ENCODE measurements around the gene BACH2.

DNA sequence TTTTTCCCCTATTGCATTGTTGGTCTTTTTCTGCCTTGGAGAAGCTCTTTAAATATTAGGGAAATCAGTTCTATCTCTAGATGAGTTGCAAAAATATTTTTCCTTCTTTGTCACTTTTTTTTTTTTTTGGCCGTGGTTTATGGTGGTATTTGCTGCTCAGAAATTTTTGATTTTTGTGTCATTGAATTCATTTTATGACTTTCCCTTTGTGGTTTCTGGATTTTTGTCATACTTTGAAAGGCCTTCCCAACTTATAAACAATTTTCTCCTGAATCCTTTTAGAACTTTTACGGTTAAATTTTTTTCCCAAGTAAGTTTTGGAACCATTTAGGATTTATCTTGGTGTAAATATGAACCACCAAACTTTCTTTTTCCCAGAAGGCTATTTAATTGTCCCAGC lies 256.7 kb downstream of the BACH2 start:
- TF ChIP-seq, protein P1, sequence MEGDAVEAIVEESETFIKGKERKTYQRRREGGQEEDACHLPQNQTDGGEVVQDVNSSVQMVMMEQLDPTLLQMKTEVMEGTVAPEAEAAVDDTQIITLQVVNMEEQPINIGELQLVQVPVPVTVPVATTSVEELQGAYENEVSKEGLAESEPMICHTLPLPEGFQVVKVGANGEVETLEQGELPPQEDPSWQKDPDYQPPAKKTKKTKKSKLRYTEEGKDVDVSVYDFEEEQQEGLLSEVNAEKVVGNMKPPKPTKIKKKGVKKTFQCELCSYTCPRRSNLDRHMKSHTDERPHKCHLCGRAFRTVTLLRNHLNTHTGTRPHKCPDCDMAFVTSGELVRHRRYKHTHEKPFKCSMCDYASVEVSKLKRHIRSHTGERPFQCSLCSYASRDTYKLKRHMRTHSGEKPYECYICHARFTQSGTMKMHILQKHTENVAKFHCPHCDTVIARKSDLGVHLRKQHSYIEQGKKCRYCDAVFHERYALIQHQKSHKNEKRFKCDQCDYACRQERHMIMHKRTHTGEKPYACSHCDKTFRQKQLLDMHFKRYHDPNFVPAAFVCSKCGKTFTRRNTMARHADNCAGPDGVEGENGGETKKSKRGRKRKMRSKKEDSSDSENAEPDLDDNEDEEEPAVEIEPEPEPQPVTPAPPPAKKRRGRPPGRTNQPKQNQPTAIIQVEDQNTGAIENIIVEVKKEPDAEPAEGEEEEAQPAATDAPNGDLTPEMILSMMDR (IDR thresholded peaks at IDR 0.05): no peak
- TF ChIP-seq POLR2AphosphoS5 (IDR thresholded peaks at IDR 0.05): no peak
